IMR-90 (cell line): Measurements from ENCODE around the gene NATD1. TPM values are rescaled to one million over a fixed set of nuclear protein-coding genes. Genes with fewer than 3 reads are reported as not detected.

Experiments
- ATAC-seq: fragments of 200-7000 bp; cut with Tn5 transposase; 2 replicates; pipeline ENCODE4 v1.9.1; 2020; ENCODE audit warnings: low read depth, mild to moderate bottlenecking, moderate library complexity
- BruUV-seq: library from RNA; stranded (reverse); fragments of 400-500 nt; replicated peaks from 2 replicates; lab custom pipeline; 2021; lab: Mats Ljungman, UMichigan
- CTCF ChIA-PET: fragments of 300-600 bp; formaldehyde crosslinking; extraction: SDS; loops from one replicate; lab custom pipeline; 2021; ENCODE audit warnings: antibody characterized with exemption; lab: Yijun Ruan, JAX
- POLR2A ChIA-PET: fragments of 300-600 bp; sonication (Branson Sonifier 250); formaldehyde crosslinking; loops from one replicate; lab custom pipeline; 2022; ENCODE audit warnings: antibody characterized with exemption; ENCODE audit not compliant: unreplicated experiment; lab: Charles Lee
- DNase-seq: peaks from one replicate; pipeline ENCODE4 v3.0.0; 2013
- H2AFZ ChIP-seq: replicated peaks from 2 replicates; pipeline ENCODE3; 2013; ENCODE audit warnings: low read length, mild to moderate bottlenecking; ENCODE audit not compliant: poor library complexity
- H2AK5ac ChIP-seq: 2 replicates; pipeline ENCODE4 v1.6.1; 2013; ENCODE audit warnings: low read depth, low read length, inconsistent platforms
- H2AK9ac ChIP-seq: replicated peaks from 2 replicates; pipeline ENCODE3; 2013; ENCODE audit warnings: mild to moderate bottlenecking, low read depth, low read length, moderate library complexity; ENCODE audit not compliant: poor library complexity
- H2BK120ac ChIP-seq: 2 replicates; pipeline ENCODE4 v1.6.1; 2013; ENCODE audit warnings: low read depth, low read length, inconsistent platforms
- H2BK15ac ChIP-seq: 3 replicates; pipeline ENCODE4 v1.6.1; 2013; ENCODE audit warnings: low read depth, low read length, inconsistent platforms
- H2BK20ac ChIP-seq: 2 replicates; pipeline ENCODE4 v1.6.1; 2013; ENCODE audit warnings: low read depth, mild to moderate bottlenecking, inconsistent platforms, low read length, moderate library complexity
- H2BK5ac ChIP-seq: 2 replicates; pipeline ENCODE4 v1.6.1; 2013; ENCODE audit warnings: mild to moderate bottlenecking, low read depth, low read length, inconsistent platforms; ENCODE audit not compliant: poor library complexity, severe bottlenecking
- H3K14ac ChIP-seq: replicated peaks from 2 replicates; pipeline ENCODE4 v1.6.1; 2013; ENCODE audit warnings: low read depth, low read length, inconsistent platforms
- H3K18ac ChIP-seq: 2 replicates; pipeline ENCODE4 v1.6.1; 2013; ENCODE audit warnings: low read depth, low read length, control low read depth
- H3K23ac ChIP-seq: 2 replicates; pipeline ENCODE4 v1.6.1; 2013; ENCODE audit warnings: low read depth, low read length, inconsistent platforms
- H3K27ac ChIP-seq: 2 replicates; pipeline ENCODE4 v1.5.1; 2013; ENCODE audit warnings: mild to moderate bottlenecking, control low read depth, low read length; ENCODE audit not compliant: insufficient read depth
- H3K27me3 ChIP-seq: 2 replicates; pipeline ENCODE4 v1.6.1; 2013; ENCODE audit warnings: low read length; ENCODE audit not compliant: control insufficient read depth, insufficient read depth
- H3K36me3 ChIP-seq: 2 replicates; pipeline ENCODE4 v1.6.1; 2013; ENCODE audit warnings: low read length, mixed read lengths; ENCODE audit not compliant: control insufficient read depth, insufficient read depth
- H3K4ac ChIP-seq: 2 replicates; pipeline ENCODE4 v1.6.1; 2013; ENCODE audit warnings: low read depth, low read length, inconsistent platforms
- H3K4me1 ChIP-seq: 2 replicates; pipeline ENCODE4 v1.6.1; 2013; ENCODE audit warnings: low read length, mixed read lengths; ENCODE audit not compliant: control insufficient read depth, insufficient read depth
- H3K4me2 ChIP-seq: 2 replicates; pipeline ENCODE4 v1.6.1; 2013; ENCODE audit warnings: low read depth, mild to moderate bottlenecking, control low read depth, low read length, moderate library complexity
- H3K4me3 ChIP-seq: 2 replicates; pipeline ENCODE4 v1.5.1; 2013; ENCODE audit warnings: low read depth, mild to moderate bottlenecking, control low read depth, low read length, moderate library complexity; ENCODE audit not compliant: insufficient read depth
- H3K56ac ChIP-seq: 2 replicates; pipeline ENCODE4 v1.6.1; 2013; ENCODE audit warnings: low read length, inconsistent platforms; ENCODE audit not compliant: insufficient read depth; ENCODE audit errors: extremely low read depth
- H3K79me1 ChIP-seq, 2 experiments: 2 replicates each; pipeline ENCODE4 v1.6.1; 2013; ENCODE audit warnings: low read length in 2 of 2, inconsistent platforms in 1 of 2, low read depth in 1 of 2
- H3K9ac ChIP-seq: 2 replicates; pipeline ENCODE4 v1.6.1; 2013; ENCODE audit warnings: low read depth, low read length, control low read depth
- H3K9me1 ChIP-seq: 2 replicates; pipeline ENCODE4 v1.6.1; 2013; ENCODE audit warnings: low read length, inconsistent platforms; ENCODE audit not compliant: insufficient read depth
- H3K9me3 ChIP-seq: 2 replicates; pipeline ENCODE4 v1.6.1; 2013; ENCODE audit warnings: low read length; ENCODE audit not compliant: control insufficient read depth, insufficient read depth
- H4K20me1 ChIP-seq: 2 replicates; pipeline ENCODE4 v1.6.1; 2013; ENCODE audit warnings: low read length, inconsistent platforms; ENCODE audit not compliant: insufficient read depth
- H4K5ac ChIP-seq: 2 replicates; pipeline ENCODE4 v1.6.1; 2013; ENCODE audit warnings: mild to moderate bottlenecking, low read depth, low read length, control low read depth
- H4K8ac ChIP-seq, 2 experiments: 2 replicates each; pipeline ENCODE4 v1.6.1; 2013; ENCODE audit warnings: low read depth in 2 of 2, low read length in 2 of 2, control low read depth in 1 of 2, inconsistent platforms in 1 of 2
- H4K91ac ChIP-seq: 2 replicates; pipeline ENCODE4 v1.6.1; 2013; ENCODE audit warnings: low read depth, low read length, inconsistent platforms; ENCODE audit not compliant: insufficient read depth
- BHLHE40 ChIP-seq: fragments of 150-350 bp; IDR thresholded peaks from 2 replicates; pipeline ENCODE4 v1.6.1; 2016; ENCODE audit warnings: mild to moderate bottlenecking, low read depth, low read length
- MAZ ChIP-seq: IDR thresholded peaks from 2 replicates; pipeline ENCODE4 v1.6.1; 2012; ENCODE audit warnings: low read depth, mild to moderate bottlenecking, low read length, improper control_type of control experiment, moderate library complexity, borderline replicate concordance
- WGBS, 2 experiments: methylation state at CpG; one replicate each; pipeline versions ENCODE4 v1.1.5 to v1.1.7; 2013; ENCODE audit warnings: missing lambda C conversion rate in 2 of 2; ENCODE audit not compliant: insufficient read length in 1 of 2; ENCODE audit errors: extremely low coverage in 2 of 2; 5-methylcytosine and 5-hydroxymethylcytosine counted together
- dilution Hi-C: fragments of 300-500 bp; cut with HindIII; formaldehyde crosslinking; loops from one replicate; pipeline ENCODE4 v1.14.3; 2018; ENCODE audit warnings: low sequenced_read_pairs; ENCODE audit not compliant: unreplicated experiment
- in situ Hi-C: fragments of 300-500 bp; cut with MboI; formaldehyde crosslinking; loops from 3 replicates; pipeline ENCODE4 v1.14.3; 2019; ENCODE audit warnings: low sequenced_read_pairs, inconsistent platforms, mixed read lengths
- intact Hi-C: fragments of 100-400 bp; cut with micrococcal nuclease; formaldehyde crosslinking; loops from 2 replicates; pipeline ENCODE4 v1.10.0; 2022
- polyA plus RNA-seq, 3 experiments: library from polyadenylated mRNA; depleted of rRNA; stranded (reverse); fragments of >200 nt; gene quantifications; 2 replicates each; pipeline ENCODE4 v1.2.3, GENCODE V29; 2012; ENCODE audit warnings: low replicate concordance in 1 of 3
- total RNA-seq: library from RNA; depleted of rRNA; stranded (reverse); fragments of >200 nt; gene quantifications from 2 replicates; pipeline ENCODE4 v1.2.3, GENCODE V29; 2012

The NATD1 gene
- total and polyA plus RNA-seq, 2 of the 4 experiments (the other 2 are of a cell fraction), result 0.90 to 4.3 TPM

DNA sequence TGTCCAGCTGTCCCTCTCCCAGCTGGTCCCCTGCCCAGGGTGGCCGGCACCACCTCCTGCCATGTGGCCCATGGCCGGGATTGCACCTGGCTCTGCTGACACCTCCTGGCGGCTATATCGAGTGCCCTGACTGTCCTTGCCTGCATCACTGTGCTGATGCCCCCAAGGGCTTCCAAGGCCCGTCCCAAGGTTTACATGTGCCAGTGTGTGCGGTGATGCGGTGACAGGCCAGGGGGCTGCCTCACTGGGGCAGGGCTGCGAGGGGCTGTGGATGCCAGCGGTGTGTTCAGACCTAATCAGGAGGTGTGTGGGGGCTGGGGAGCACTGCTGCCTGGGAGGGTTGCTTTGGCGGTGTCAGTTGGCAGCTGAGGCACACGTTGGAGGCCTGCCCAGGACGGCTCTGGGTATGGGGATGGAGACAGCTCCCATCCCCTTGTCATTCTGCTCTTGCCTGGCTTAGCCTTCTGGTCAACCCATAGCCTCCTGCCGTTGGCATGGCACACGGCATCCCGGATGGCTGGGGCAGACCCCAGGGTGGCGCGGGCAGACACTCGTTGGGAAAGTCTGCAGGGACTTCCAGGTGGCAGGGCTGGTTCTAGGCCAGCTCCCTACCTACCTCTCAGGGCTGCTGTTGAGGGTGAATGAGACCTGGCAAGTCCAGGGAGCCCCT lies 36.8 kb upstream of the NATD1 start:
- no peak overlapping the region for H3K56ac ChIP-seq
- DNase-seq (no peak), ATAC-seq (no peak)
- TF ChIP-seq MAZ (0 out of 2 replicates have a peak, but pooled peaks have one; percentile 17), BHLHE40 (no peak)
- H4K20me1 ChIP-seq, result peaks cover 97% of the 10 kb centered on the region
- H2BK120ac ChIP-seq, result no peak overlapping the region
- no peak overlapping the region for H4K91ac ChIP-seq
- dilution Hi-C loops, result no loop called here
- H3K14ac ChIP-seq, result no peak overlapping the region
- H3K27ac ChIP-seq, result peak overlapping the region; percentile 20; the same call in 1 of the 2 replicates
- peak overlapping the region; percentile 16; the same call in 1 of the 2 replicates for H3K23ac ChIP-seq
- WGBS, 2 experiments, result 56% methylated on average over 10 of the region's 18 CpGs; no CpG with 5 or more reads in 1 of the 2 experiments
- no peak overlapping the region; the same call in 1 of the 2 replicates for H2BK20ac ChIP-seq
- no peak overlapping the region for H4K8ac ChIP-seq
- H3K9me1 ChIP-seq, result peaks cover 14% of the 10 kb centered on the region
- no peaks in the 10 kb centered on the region for H3K27me3 ChIP-seq
- peak overlapping the region; percentile 64; the same call in 1 of the 2 replicates for H2AK5ac ChIP-seq
- peaks cover 33% of the 10 kb centered on the region for H3K4me1 ChIP-seq
- POLR2A ChIA-PET, result no interaction called here
- no peak overlapping the region for H3K4me2 ChIP-seq
- peak overlapping the region; percentile 29 for H2AFZ ChIP-seq
- intact Hi-C loops, result no loop called here
- CTCF ChIA-PET, result no interaction called here
- H3K79me1 ChIP-seq, result peaks cover 0 to 46% of the 10 kb centered on the region in 2 experiments; a peak in 3 of 4 replicates
- peak overlapping the region; percentile 57 for H2AK9ac ChIP-seq
- no peak overlapping the region for H3K9ac ChIP-seq
- peak overlapping the region; percentile 27; the same call in 1 of the 2 replicates for H3K4ac ChIP-seq
- H4K5ac ChIP-seq, result no peak overlapping the region
- H3K9me3 ChIP-seq, result peaks cover 3% of the 10 kb centered on the region; the same call in 1 of the 2 replicates
- no TSS peak for BruUV-seq
- no peak overlapping the region for H3K18ac ChIP-seq
- no peak overlapping the region for H3K4me3 ChIP-seq
- H3K36me3 ChIP-seq, result peaks cover 10% of the 10 kb centered on the region
- peak overlapping the region; percentile 53 for H2BK5ac ChIP-seq
- in situ Hi-C loops, result no loop called here
- no peak overlapping the region for H2BK15ac ChIP-seq
